Bronchial epithelial cell (primary cell): ENCODE results near the gene CHAT. TPM values are rescaled to one million over a fixed set of nuclear protein-coding genes. Genes with fewer than 3 reads are reported as not detected.

ENCODE experiments used
- DNase-seq: peaks from one replicate; pipeline ENCODE4 v3.0.0-alpha.2; 2010; ENCODE audit warnings: low read depth
- FAIRE-seq: peaks from 2 replicates; lab custom pipeline; 2011; peaks lifted over from hg19 to GRCh38; lab: Jason Lieb, UNC
- H3K27me3 ChIP-seq: 2 replicates; pipeline ENCODE4 v1.5.1; 2011; ENCODE audit warnings: low read length; ENCODE audit not compliant: control insufficient read depth, insufficient read depth
- H3K36me3 ChIP-seq: 2 replicates; pipeline ENCODE4 v1.5.1; 2011; ENCODE audit warnings: low read length; ENCODE audit not compliant: control insufficient read depth, insufficient read depth
- H3K4me3 ChIP-seq: 2 replicates; pipeline ENCODE4 v1.5.1; 2011; ENCODE audit warnings: mild to moderate bottlenecking, low read depth, low read length, control low read depth
- CTCF ChIP-seq: IDR thresholded peaks from 2 replicates; pipeline ENCODE4 v1.5.1; 2011; ENCODE audit warnings: mild to moderate bottlenecking, moderate library complexity, low read length, control low read depth, inconsistent platforms; ENCODE audit not compliant: insufficient read depth, severe bottlenecking
- total RNA-seq: library from RNA; depleted of rRNA; stranded (reverse); fragments of >200 nt; gene quantifications from 2 replicates; pipeline ENCODE4 v1.2.1, GENCODE V29; 2014

The CHAT gene
- total RNA-seq, 1 donor from 2014 or later = not detected

- Histone ChIP-seq H3K4me3 (no peak overlapping the region), H3K27me3 (peaks cover 73% of the 10 kb centered on the region), H3K36me3 (no peaks in the 10 kb centered on the region)
- no peak for FAIRE-seq
- no peak for DNase-seq
- no peak for TF ChIP-seq CTCF
These were observed 1.9 kb upstream of the CHAT start for GRCh38 chr10:49611816-49612512.

DNA sequence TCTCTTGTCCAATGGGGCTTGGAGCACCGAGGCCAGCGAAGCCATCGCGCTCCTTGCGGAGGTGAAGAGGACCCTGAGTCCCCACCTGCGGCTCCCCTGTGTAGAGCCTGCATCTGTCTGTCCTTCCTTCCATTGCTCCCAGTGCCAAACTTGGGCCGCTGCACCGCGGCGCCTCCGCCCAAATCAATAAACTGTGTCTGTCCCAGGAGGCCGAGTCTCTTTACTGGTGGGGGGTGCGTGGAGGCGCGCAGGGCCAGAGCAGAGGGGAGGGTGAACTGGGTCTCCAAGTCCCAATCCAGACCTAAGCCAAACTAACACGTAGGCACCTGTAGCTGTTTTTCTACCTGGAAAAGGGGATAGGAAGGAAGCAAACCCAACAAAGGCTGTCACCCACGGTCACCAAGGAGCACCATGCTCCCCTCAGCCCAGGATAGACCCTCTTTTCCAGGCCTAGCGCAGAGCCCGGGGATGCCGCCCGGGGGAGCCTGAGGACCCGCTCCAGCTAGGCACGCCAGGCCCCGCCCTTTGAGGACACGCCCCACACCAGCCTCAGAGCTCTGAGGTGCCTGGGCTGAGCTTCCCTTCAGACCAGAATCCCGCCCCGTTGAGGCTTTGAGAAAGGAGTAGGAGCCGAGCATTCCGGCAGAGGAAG, 1.2 kb upstream of the CHAT start:
- no peaks in the 10 kb centered on the region for H3K36me3 ChIP-seq
- DNase-seq = no peak
- peaks cover 69% of the 10 kb centered on the region for H3K27me3 ChIP-seq
- no peak for FAIRE-seq
- no peak overlapping the region for H3K4me3 ChIP-seq
- TF ChIP-seq CTCF = no peak

- H3K36me3 ChIP-seq = no peaks in the 10 kb centered on the region
- no peak for TF ChIP-seq CTCF
- FAIRE-seq = no peak
- DNase-seq = no peak
- H3K4me3 ChIP-seq = no peak overlapping the region
- peaks cover 63% of the 10 kb centered on the region for H3K27me3 ChIP-seq
These were observed 514 bp upstream of the CHAT start for GRCh38 chr10:49613165-49613881.

GRCh38 chr10:49614242-49615198, 683 bp downstream of the CHAT start:
- DNase-seq (no peak), FAIRE-seq (no peak)
- no peak for TF ChIP-seq CTCF
- H3K27me3 ChIP-seq = peaks cover 53% of the 10 kb centered on the region
- no peaks in the 10 kb centered on the region for H3K36me3 ChIP-seq
- no peak overlapping the region for H3K4me3 ChIP-seq

DNA sequence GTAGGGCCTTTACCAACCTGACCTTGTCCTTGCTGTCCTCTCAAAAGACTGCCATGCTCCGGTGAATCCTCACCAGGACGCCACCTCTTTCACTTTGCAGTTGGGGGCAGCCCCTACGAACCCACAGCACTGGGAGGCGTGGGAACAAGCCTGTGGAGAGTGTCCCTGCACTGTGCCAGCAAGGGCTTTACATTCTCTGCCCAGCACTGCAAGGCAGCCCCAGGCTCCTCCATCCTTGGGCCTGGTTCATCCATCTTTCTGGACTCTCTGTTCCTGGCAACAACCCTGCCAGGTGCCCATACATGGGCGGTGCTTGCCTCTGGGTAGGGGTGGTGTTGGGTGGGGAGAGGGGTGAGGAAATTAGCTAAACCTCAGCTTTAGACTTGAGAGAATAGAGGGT, 1.4 kb downstream of the CHAT start:
- TF ChIP-seq CTCF = no peak
- Histone ChIP-seq H3K27me3 (peaks cover 52% of the 10 kb centered on the region), H3K4me3 (no peak overlapping the region), H3K36me3 (no peaks in the 10 kb centered on the region)
- FAIRE-seq (no peak), DNase-seq (no peak)
